Measurements from ENCODE around the gene ADRA2C. TPM values are rescaled to one million over a fixed set of nuclear protein-coding genes. Genes with fewer than 3 reads are reported as not detected.
A peak's percentile ranks its signal among the peaks of the same experiment; 100 is the strongest.

ADRA2C gene
- total RNA-seq, 1 experiment from 2014 or later, result not detected

DNA sequence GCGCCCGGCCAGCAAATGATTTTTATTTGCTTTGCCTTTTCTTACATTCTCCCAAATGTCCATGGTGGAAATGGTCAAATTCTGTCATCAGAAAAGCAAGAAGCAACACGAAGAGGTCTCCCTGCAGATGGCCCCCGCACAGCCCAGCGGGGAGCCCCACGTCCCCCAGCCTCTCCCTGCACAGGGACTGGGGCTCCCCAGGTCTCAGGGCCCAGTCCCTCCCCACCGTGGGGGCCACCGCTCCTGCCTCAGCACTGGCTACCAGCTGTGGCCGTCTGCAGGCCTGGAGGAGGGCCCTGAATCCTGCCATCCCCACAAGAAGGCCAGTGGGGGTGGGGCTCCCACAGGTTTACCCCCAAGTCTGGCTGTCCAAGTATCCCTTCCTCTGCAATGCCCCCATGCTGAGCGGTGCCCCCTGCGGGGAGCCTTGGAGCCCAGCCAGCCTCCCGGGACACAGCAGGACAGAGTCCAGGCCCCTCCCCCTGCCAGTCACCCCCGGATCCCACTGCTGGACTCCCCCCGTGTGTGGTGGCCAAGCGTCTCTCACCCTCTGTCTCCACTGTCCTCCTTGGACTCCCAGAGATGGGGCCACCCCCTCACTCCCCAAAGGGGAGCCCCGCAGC lies 38.2 kb upstream of the ADRA2C start:
- Histone ChIP-seq H3K79me2 (ENCODE audit: low read length) (no peaks in the 10 kb centered on the region), H3F3A (ENCODE audit: low read length, unreplicated experiment) (no peaks in the 10 kb centered on the region), H3K9ac (ENCODE audit: low read length) (no peak overlapping the region), H3K9me2 (replicated peaks; ENCODE audit: low read length) (no peaks in the 10 kb centered on the region), H3K4me1 (ENCODE audit: insufficient read depth, low read length) (no peaks in the 10 kb centered on the region), H3K27ac (ENCODE audit: low read length) (no peak overlapping the region), H3K4me3 (ENCODE audit: low read length) (no peak overlapping the region), H2AFZ (ENCODE audit: low read length) (no peak overlapping the region), H4K20me1 (ENCODE audit: low read length) (no peaks in the 10 kb centered on the region), H3K9me3 (ENCODE audit: low read length) (no peaks in the 10 kb centered on the region), H3K36me3 (ENCODE audit: low read depth, low read length) (no peaks in the 10 kb centered on the region), H3K4me2 (ENCODE audit: low read length) (no peak overlapping the region), H3K27me3 (ENCODE audit: low read length) (peaks cover 24% of the 10 kb centered on the region)
- intact Hi-C loops (cut with micrococcal nuclease), result no loop called here
- POLR2A ChIA-PET (ENCODE audit: unreplicated experiment), result no interaction called here
- no peak for ATAC-seq
- BruUV-seq (replicated peaks), result no TSS peak
- no peak for DNase-seq
- TF ChIP-seq, protein P1, sequence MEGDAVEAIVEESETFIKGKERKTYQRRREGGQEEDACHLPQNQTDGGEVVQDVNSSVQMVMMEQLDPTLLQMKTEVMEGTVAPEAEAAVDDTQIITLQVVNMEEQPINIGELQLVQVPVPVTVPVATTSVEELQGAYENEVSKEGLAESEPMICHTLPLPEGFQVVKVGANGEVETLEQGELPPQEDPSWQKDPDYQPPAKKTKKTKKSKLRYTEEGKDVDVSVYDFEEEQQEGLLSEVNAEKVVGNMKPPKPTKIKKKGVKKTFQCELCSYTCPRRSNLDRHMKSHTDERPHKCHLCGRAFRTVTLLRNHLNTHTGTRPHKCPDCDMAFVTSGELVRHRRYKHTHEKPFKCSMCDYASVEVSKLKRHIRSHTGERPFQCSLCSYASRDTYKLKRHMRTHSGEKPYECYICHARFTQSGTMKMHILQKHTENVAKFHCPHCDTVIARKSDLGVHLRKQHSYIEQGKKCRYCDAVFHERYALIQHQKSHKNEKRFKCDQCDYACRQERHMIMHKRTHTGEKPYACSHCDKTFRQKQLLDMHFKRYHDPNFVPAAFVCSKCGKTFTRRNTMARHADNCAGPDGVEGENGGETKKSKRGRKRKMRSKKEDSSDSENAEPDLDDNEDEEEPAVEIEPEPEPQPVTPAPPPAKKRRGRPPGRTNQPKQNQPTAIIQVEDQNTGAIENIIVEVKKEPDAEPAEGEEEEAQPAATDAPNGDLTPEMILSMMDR (conservative IDR thresholded peaks at IDR 0.05; ENCODE audit: low read depth, low read length), result no peak
- TF ChIP-seq EZH2phosphoT487 (IDR thresholded peaks at IDR 0.05; ENCODE audit: borderline replicate concordance, low read length) (no peak), EZH2 (IDR thresholded peaks at IDR 0.05; ENCODE audit: low read length, unreplicated experiment) (no peak)
- CTCF ChIA-PET, result no interaction called here

DNA sequence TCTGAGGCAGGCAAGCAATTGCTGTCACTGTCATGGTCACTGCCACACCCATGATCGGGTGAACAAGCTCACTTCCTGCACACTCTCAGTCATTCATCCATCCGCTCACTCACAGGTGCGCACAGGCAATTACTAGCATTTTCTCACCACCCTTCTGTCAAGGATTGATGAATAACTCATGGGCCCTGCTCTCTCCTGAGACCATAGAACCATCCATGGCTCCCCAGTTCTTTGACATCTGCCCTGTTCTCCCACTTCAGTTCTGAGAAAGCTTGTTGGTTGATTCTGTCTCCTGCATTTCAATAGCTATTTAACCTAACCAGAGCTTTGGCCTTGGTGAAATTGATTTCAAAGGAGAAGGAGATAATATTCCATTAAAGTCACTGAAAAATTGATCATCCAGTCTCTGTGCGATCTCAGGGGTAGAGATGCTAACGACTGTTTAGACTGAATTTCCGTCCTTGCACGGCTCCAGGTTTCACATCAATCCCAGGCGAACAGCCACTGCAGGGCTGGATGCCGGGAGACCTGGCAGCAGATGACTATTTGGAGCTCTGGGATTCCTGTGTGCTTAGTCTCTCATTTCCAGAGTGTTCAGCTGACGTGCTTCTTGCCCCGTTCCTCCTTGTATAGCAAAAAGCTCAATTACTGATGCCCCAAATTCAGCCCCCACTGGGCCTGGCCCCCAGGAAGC lies 36.9 kb upstream of the ADRA2C start:
- TF ChIP-seq, protein P1 (conservative IDR thresholded peaks at IDR 0.05; ENCODE audit: low read depth, low read length), result no peak
- TF ChIP-seq EZH2phosphoT487 (IDR thresholded peaks at IDR 0.05; ENCODE audit: borderline replicate concordance, low read length), result no peak
- no peak for TF ChIP-seq EZH2 (IDR thresholded peaks at IDR 0.05; ENCODE audit: low read length, unreplicated experiment)
- H3K9me2 ChIP-seq (replicated peaks; ENCODE audit: low read length), result no peaks in the 10 kb centered on the region
- no peak for ATAC-seq
- intact Hi-C loops (cut with micrococcal nuclease), result no loop called here
- no peak overlapping the region for H3K4me2 ChIP-seq (ENCODE audit: low read length)
- no peaks in the 10 kb centered on the region for H3K79me2 ChIP-seq (ENCODE audit: low read length)
- H3F3A ChIP-seq (ENCODE audit: low read length, unreplicated experiment), result no peaks in the 10 kb centered on the region
- no peaks in the 10 kb centered on the region for H3K4me1 ChIP-seq (ENCODE audit: insufficient read depth, low read length)
- DNase-seq, result no peak
- no peaks in the 10 kb centered on the region for H3K36me3 ChIP-seq (ENCODE audit: low read depth, low read length)
- H3K9me3 ChIP-seq (ENCODE audit: low read length), result no peaks in the 10 kb centered on the region
- CTCF ChIA-PET, result interaction anchor here (0.5 kb wide), 1 partner anchor 216 kb away, joined by 5 read pairs; no protein-coding TSS in a partner anchor
- H3K9ac ChIP-seq (ENCODE audit: low read length), result no peak overlapping the region
- H2AFZ ChIP-seq (ENCODE audit: low read length), result no peak overlapping the region
- POLR2A ChIA-PET (ENCODE audit: unreplicated experiment), result no interaction called here
- no peak overlapping the region for H3K27ac ChIP-seq (ENCODE audit: low read length)
- H4K20me1 ChIP-seq (ENCODE audit: low read length), result no peaks in the 10 kb centered on the region
- BruUV-seq (replicated peaks), result no TSS peak
- peaks cover 23% of the 10 kb centered on the region for H3K27me3 ChIP-seq (ENCODE audit: low read length)
- no peak overlapping the region for H3K4me3 ChIP-seq (ENCODE audit: low read length)

DNA sequence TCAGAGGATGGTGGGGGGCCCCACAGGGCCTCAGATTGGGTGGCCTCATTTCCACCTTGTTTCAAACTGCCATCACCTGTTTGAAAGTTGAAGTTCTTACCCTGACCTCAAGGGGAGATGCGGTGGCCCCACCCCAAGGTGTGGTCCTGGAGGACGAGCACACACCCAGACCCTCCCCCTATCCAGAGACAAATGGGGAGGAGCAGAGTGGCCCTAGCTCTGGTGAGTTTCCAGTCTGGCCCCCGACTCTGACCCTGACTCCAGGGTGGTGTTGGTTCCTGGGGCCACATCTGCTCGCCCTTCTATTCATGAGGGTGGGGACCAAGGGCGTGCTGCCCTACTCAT lies 36.3 kb upstream of the ADRA2C start:
- Histone ChIP-seq H3K27me3 (ENCODE audit: low read length) (peaks cover 18% of the 10 kb centered on the region), H3K27ac (ENCODE audit: low read length) (no peak overlapping the region), H3K9me3 (ENCODE audit: low read length) (no peaks in the 10 kb centered on the region), H4K20me1 (ENCODE audit: low read length) (no peaks in the 10 kb centered on the region), H3K9ac (ENCODE audit: low read length) (no peak overlapping the region), H3F3A (ENCODE audit: low read length, unreplicated experiment) (no peaks in the 10 kb centered on the region), H3K79me2 (ENCODE audit: low read length) (no peaks in the 10 kb centered on the region), H3K36me3 (ENCODE audit: low read depth, low read length) (no peaks in the 10 kb centered on the region), H2AFZ (ENCODE audit: low read length) (no peak overlapping the region), H3K4me1 (ENCODE audit: insufficient read depth, low read length) (no peaks in the 10 kb centered on the region), H3K4me2 (ENCODE audit: low read length) (no peak overlapping the region), H3K9me2 (replicated peaks; ENCODE audit: low read length) (no peaks in the 10 kb centered on the region), H3K4me3 (ENCODE audit: low read length) (no peak overlapping the region)
- intact Hi-C loops (cut with micrococcal nuclease), result no loop called here
- CTCF ChIA-PET, result interaction anchor here (0.5 kb wide), 1 partner anchor 216 kb away, joined by 5 read pairs; no protein-coding TSS in a partner anchor
- no TSS peak for BruUV-seq (replicated peaks)
- DNase-seq (peak; percentile 2), ATAC-seq (no peak)
- POLR2A ChIA-PET (ENCODE audit: unreplicated experiment), result no interaction called here
- TF ChIP-seq, protein P1 (conservative IDR thresholded peaks at IDR 0.05; ENCODE audit: low read depth, low read length), result no peak
- no peak for TF ChIP-seq EZH2phosphoT487 (IDR thresholded peaks at IDR 0.05; ENCODE audit: borderline replicate concordance, low read length)
- TF ChIP-seq EZH2 (IDR thresholded peaks at IDR 0.05; ENCODE audit: low read length, unreplicated experiment), result no peak
